Ectodermal cell (in vitro differentiated cells): ENCODE results near the gene C9orf153.
A peak's percentile ranks its signal among the peaks of the same experiment; 100 is the strongest.

Source experiments
- H3K27ac ChIP-seq: 2 replicates; pipeline ENCODE4 v1.7.0; 2013; ENCODE audit warnings: mild to moderate bottlenecking, low read depth, low read length; ENCODE audit not compliant: insufficient read depth, poor library complexity, severe bottlenecking
- H3K27me3 ChIP-seq: 2 replicates; pipeline ENCODE4 v1.7.0; 2013; ENCODE audit warnings: mild to moderate bottlenecking, low read length; ENCODE audit not compliant: insufficient read depth, control insufficient read depth, poor library complexity, severe bottlenecking
- H3K36me3 ChIP-seq: one replicate; pipeline ENCODE4 v1.7.0; 2013; ENCODE audit warnings: low read length; ENCODE audit not compliant: control insufficient read depth, insufficient read depth
- H3K4me1 ChIP-seq: one replicate; pipeline ENCODE4 v1.7.0; 2013; ENCODE audit warnings: low read length; ENCODE audit not compliant: control insufficient read depth, insufficient read depth
- H3K4me3 ChIP-seq: 2 replicates; pipeline ENCODE4 v1.7.0; 2013; ENCODE audit warnings: low read depth, low read length, control low read depth; ENCODE audit not compliant: insufficient read depth
- H3K9me3 ChIP-seq: 2 replicates; pipeline ENCODE4 v1.7.0; 2013; ENCODE audit warnings: mild to moderate bottlenecking, low read length, moderate library complexity; ENCODE audit not compliant: control insufficient read depth
- WGBS, 2 experiments: methylation state at CpG; one replicate each; pipeline ENCODE4 v1.1.7; 2013; ENCODE audit warnings: missing lambda C conversion rate in 2 of 2; 5-methylcytosine and 5-hydroxymethylcytosine counted together

Gene C9orf153

DNA sequence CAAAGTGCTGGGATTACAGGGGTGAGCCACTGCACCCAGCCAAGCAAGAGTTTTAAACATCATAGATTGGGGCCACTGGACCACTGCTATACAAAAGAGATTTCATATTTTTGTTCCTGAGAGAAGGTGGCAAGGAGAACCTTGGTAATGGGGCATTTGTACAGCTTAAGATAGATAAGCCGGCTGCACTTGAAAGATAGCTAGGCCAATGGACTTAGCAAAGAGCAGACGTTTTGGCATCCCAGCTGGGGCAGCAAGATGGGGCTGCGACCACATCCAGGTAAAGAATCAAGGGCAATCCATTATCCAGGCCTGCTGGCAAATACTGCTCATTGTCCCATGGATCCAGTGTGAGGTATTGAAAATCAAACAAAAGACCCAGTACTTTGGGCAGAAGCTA, 26.8 kb upstream of the C9orf153 start:
- H3K9me3 ChIP-seq = no peaks in the 10 kb centered on the region
- WGBS, 2 experiments = 57 to 63% methylated on average over 3 of the region's 3 CpGs
- H3K27ac ChIP-seq = no peak overlapping the region
- H3K4me3 ChIP-seq = no peak overlapping the region
- no peaks in the 10 kb centered on the region for H3K4me1 ChIP-seq
- H3K36me3 ChIP-seq = no peaks in the 10 kb centered on the region
- peaks cover 10% of the 10 kb centered on the region for H3K27me3 ChIP-seq

DNA sequence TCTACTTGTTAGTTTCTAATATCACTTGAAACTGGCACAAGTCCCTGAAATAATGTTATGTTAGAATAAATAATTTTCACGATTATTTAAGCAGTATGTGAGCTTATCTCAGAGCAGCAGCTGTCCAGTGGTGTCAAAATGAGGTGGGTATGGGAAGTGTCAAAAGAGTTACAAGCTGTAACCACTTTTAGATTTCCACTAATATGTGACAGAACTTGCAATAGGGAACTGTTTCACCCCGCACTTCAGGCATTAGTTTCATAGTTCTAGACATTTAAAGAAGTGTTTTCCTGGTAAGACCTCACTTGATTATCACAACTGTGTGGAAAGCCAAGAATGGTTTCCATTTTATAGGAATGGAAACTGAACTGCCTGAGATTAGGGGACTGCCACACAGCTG, 25.8 kb upstream of the C9orf153 start:
- 96 to 100% methylated on average over 2 of the region's 2 CpGs for WGBS, 2 experiments
- Histone ChIP-seq H3K9me3 (no peaks in the 10 kb centered on the region), H3K36me3 (no peaks in the 10 kb centered on the region), H3K27me3 (peaks cover 10% of the 10 kb centered on the region), H3K4me1 (peaks cover 7% of the 10 kb centered on the region), H3K27ac (no peak overlapping the region), H3K4me3 (no peak overlapping the region)

DNA sequence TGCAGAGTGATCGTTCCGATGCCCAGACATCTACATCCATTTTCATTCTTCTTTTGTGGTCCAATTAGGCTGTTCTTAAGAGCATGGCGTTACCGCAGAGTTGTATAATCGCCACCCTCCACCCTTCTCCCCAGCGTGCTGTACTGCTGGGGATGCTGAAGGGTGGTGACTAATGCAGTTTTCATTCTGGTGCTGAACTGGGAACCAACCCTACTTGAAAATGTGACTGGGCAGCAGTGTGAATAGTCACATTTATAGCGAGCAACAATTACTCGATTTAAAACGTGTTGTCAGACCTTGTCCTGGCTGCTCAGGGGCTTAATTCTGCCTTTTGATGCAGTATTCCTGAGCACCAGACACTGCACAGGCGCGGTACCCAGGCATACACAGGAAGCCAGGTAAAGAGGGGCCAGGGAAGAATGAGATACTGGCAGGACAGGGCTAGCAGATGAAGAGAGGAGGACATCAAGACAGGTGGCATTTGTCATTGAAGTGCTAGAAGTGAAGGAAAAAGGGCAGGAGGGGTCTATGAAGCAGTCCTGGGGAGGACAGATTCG, 23.6 kb upstream of the C9orf153 start:
- Histone ChIP-seq H3K27me3 (peaks cover 10% of the 10 kb centered on the region), H3K9me3 (no peaks in the 10 kb centered on the region), H3K4me1 (peaks cover 10% of the 10 kb centered on the region), H3K4me3 (peak overlapping the region; percentile 94), H3K27ac (peak overlapping the region; percentile 30), H3K36me3 (no peaks in the 10 kb centered on the region)
- WGBS, 2 experiments = 35 to 40% methylated on average over 11 to 12 of the region's 12 CpGs

DNA sequence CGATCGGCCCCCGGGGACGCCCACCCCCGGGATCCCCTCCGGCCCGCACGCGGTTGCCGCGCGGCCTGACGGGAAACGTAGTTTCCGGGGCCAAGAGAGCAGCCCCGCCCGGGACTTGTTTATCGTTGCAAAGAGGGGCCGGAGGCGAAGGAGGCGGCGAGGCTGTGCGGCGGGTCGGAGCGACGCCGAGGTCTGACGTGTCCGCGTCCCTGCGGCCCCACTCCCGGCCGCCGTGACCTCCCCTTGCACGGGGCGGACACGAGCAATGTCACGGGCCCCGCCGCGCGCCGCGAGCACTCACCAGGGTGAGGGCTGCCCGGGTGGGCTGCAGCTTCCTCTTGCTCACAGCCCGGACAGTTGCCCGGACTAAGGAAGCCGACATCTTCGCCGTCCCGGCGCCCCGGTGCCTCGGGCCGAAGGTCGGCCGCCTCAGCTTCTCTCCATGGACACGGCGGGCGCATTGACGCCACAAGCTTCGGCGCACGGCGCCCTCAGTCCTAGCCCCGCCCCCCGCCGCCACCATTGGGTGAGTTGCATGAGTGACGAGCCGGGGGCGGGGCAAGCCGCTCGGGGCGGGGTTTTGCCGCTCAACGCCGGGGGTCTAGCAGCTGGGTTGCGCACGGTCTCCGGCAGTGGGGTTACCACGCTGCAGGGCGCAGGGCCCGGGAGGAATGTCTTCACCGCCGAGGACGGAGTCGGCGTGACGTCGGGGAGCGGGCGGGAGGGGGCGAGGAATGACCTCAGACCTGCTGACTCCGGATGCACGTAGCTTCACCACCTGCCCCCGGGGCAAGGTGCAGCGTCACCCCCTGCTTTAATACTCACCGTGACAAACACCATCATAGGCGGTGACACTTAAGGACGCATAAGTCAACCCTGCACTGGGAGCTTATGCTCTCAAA, 22.9 kb upstream of the C9orf153 start, which contains the start of gene ISCA1:
Gene ISCA1, minus strand, starts transcription at position 462 of the 902 bp plus-strand sequence. Its CDS starts 80 bp downstream, at position 382.
- Histone ChIP-seq H3K27me3 (peaks cover 10% of the 10 kb centered on the region), H3K9me3 (no peaks in the 10 kb centered on the region), H3K27ac (peak within 1 kb of the TSS; percentile 99), H3K36me3 (no peaks in the 10 kb centered on the region), H3K4me3 (peak within 1 kb of the TSS; percentile 94), H3K4me1 (peaks cover 10% of the 10 kb centered on the region)
- WGBS, 2 experiments = 0% methylated on average over 101 of the region's 101 CpGs

DNA sequence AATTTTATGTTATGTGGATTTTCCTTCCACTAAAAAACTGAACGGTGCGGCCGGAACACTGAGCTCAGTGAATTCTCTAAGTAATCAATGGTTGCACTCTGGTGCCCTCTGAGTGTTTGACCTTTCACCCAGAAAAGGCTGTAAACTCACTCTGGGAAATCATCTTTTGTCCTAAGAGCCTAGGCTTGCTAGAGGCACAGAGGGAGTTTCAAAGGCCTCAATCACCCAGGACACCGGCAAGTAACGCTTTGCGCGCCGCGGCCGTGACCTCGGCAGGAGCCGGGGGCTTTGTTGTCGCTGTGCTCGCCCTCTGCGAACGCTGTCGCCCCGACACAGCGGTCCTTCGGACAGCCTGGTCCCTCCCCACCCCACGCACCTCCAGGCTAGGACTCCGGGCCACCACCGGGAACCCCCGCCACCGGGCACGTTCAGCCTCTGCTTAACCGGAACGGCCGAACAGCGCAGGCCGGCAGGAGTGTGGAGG, 22.2 kb upstream of the C9orf153 start:
- Histone ChIP-seq H3K27me3 (peaks cover 10% of the 10 kb centered on the region), H3K4me3 (peak overlapping the region; percentile 94)
- 0% methylated on average over 31 of the region's 31 CpGs for WGBS, 2 experiments

DNA sequence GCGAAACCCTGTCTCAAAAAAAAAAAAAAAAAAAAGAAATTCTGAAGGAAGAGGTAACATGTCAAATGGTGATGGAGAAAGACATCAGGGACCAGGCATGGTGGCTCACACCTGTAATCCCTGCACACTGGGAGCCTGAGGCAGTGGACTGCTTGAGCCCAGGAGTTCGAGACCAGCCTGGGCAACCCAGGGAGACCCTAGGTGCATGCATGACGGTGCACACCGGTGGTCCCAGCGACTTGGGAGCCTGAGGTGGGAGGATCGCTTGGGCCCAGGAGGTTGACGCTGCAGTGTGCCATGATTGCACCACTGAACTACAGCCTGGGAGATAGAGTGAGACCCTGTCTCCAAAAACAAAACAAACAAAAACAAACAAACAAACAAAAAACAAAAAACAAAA, 21.1 kb upstream of the C9orf153 start:
- H3K4me3 ChIP-seq = no peak overlapping the region
- WGBS, 2 experiments = 85 to 90% methylated on average over 7 of the region's 7 CpGs
- no peak overlapping the region for H3K27ac ChIP-seq
- H3K36me3 ChIP-seq = no peaks in the 10 kb centered on the region
- peaks cover 10% of the 10 kb centered on the region for H3K4me1 ChIP-seq
- peaks cover 10% of the 10 kb centered on the region for H3K27me3 ChIP-seq
- no peaks in the 10 kb centered on the region for H3K9me3 ChIP-seq

More for the DNA sequence above, 22.2 kb upstream of the C9orf153 start:
- Histone ChIP-seq H3K27ac (peak overlapping the region; percentile 99), H3K36me3 (no peaks in the 10 kb centered on the region), H3K4me1 (peaks cover 10% of the 10 kb centered on the region), H3K9me3 (no peaks in the 10 kb centered on the region)

DNA sequence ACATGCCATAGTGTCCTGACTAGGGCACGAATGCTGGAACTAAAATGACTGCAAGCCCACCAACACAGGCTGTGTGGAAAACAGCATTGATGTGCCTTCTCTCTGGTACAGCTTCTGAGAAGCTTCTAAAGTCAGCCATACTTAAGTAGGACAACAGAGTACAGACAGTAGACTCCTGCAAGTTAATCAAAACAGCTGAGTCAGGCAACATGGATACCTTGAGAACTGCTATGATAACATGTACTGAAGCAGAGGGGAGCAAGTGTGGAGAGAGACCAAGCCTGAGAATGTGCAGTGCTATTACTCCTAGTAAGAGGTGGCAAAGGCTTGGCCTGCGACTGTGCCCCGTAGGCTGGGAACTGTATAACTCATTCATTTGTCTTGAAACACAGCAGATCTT, 20.4 kb upstream of the C9orf153 start:
- WGBS, 2 experiments = 94 to 96% methylated on average over 3 of the region's 3 CpGs
- no peaks in the 10 kb centered on the region for H3K36me3 ChIP-seq
- H3K4me1 ChIP-seq = peaks cover 10% of the 10 kb centered on the region
- H3K27me3 ChIP-seq = peaks cover 10% of the 10 kb centered on the region
- H3K4me3 ChIP-seq = no peak overlapping the region
- H3K9me3 ChIP-seq = no peaks in the 10 kb centered on the region
- no peak overlapping the region for H3K27ac ChIP-seq

DNA sequence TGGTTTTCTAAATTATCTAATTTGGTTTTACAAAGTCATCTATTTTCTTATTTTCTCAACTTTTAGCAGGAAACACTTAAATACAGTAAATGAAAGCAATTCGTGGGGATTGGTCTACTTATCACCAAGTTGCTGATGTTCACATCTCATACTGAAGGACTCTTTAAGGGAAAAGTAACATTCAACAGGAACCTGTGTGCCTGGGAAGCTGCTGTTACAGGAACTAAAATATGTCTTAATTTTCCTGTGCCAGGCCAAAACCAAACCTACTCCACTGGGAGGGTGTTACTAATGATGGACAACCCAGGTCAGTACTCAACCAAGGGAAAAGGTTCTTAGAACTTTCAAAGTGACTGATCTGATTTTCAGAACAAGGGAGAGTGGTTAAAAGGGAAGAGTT, 17.6 kb upstream of the C9orf153 start:
- peaks cover 3% of the 10 kb centered on the region for H3K36me3 ChIP-seq
- H3K9me3 ChIP-seq = no peaks in the 10 kb centered on the region
- 92 to 100% methylated on average over 1 of the region's 1 CpG for WGBS, 2 experiments
- H3K27me3 ChIP-seq = no peaks in the 10 kb centered on the region
- no peak overlapping the region for H3K4me3 ChIP-seq
- H3K4me1 ChIP-seq = peaks cover 10% of the 10 kb centered on the region
- no peak overlapping the region for H3K27ac ChIP-seq

DNA sequence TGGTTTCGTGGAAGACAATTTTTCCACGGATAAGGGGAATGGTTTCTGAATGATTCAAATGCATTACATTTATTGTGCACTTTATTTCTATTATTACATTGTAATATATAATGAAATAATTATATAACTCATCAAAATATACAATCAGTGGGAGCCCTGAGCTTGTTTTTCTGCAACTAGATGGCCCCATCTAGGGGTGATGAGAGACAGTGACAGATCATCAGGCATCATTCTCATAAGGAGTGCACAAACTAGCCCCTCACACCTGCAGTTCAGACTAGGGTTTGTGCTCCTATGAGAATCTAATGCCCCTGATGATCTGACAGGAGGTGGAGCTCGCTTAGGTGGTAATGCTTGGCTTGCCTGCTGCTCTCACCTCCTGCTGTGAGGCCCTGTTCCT, 16.5 kb upstream of the C9orf153 start:
- no peak overlapping the region for H3K4me3 ChIP-seq
- H3K27me3 ChIP-seq = no peaks in the 10 kb centered on the region
- no peaks in the 10 kb centered on the region for H3K9me3 ChIP-seq
- peaks cover 10% of the 10 kb centered on the region for H3K4me1 ChIP-seq
- peaks cover 8% of the 10 kb centered on the region for H3K36me3 ChIP-seq
- no peak overlapping the region for H3K27ac ChIP-seq
- 75% methylated on average over 1 to 2 of the region's 3 CpGs for WGBS, 2 experiments
